Endothelial cell of umbilical vein (primary cell): ENCODE results near the gene PTPRD. TPM values are rescaled to one million over a fixed set of nuclear protein-coding genes. Genes with fewer than 3 reads are reported as not detected.

Source experiments
- BruUV-seq: library from RNA; stranded (reverse); fragments of 400-500 nt; replicated peaks from 2 replicates; lab custom pipeline; 2021; lab: Mats Ljungman, UMichigan
- CTCF ChIA-PET: fragments of 300-600, 350-600 bp; sonication (Branson Sonifier 250); formaldehyde crosslinking; loops from one replicate; lab custom pipeline; 2021; ENCODE audit warnings: antibody characterized with exemption, inconsistent platforms; lab: Charles Lee
- POLR2A ChIA-PET: fragments of 300-600, 350-600 bp; sonication (Branson Sonifier 250); formaldehyde crosslinking; loops from one replicate; lab custom pipeline; 2021; ENCODE audit warnings: antibody characterized with exemption, inconsistent platforms; lab: Charles Lee
- DNase-seq: peaks from one replicate; pipeline ENCODE4 v3.0.0-alpha.2; 2011; ENCODE audit warnings: low read depth, low spot score
- FAIRE-seq: peaks from 2 replicates; lab custom pipeline; 2011; peaks lifted over from hg19 to GRCh38; lab: Jason Lieb, UNC
- H2AFZ ChIP-seq: 2 replicates; pipeline ENCODE4 v1.6.0; 2012; ENCODE audit warnings: low read depth, low read length, control low read depth, inconsistent platforms
- H3K27ac ChIP-seq: 2 replicates; pipeline ENCODE4 v1.5.1; 2011; ENCODE audit warnings: low read depth, mild to moderate bottlenecking, control low read depth, low read length, moderate library complexity; ENCODE audit not compliant: insufficient read depth
- H3K27me3 ChIP-seq, 2 experiments: 2 replicates each; pipeline versions ENCODE4 v1.6.0 to v1.6.1; 2011; ENCODE audit warnings: low read length in 2 of 2, mixed read lengths in 1 of 2; ENCODE audit not compliant: control insufficient read depth in 2 of 2, insufficient read depth in 2 of 2
- H3K36me3 ChIP-seq, 2 experiments: 2 replicates in 1 of 2; 3 replicates in 1 of 2; pipeline ENCODE4 v1.5.1; 2011; ENCODE audit warnings: low read length in 2 of 2, mild to moderate bottlenecking in 1 of 2, moderate library complexity in 1 of 2; ENCODE audit not compliant: control insufficient read depth in 2 of 2, insufficient read depth in 2 of 2; ENCODE audit errors: extremely low read depth in 1 of 2
- H3K4me1 ChIP-seq: 3 replicates; pipeline ENCODE4 v1.5.1; 2011; ENCODE audit warnings: mild to moderate bottlenecking, low read length; ENCODE audit not compliant: control insufficient read depth, insufficient read depth; ENCODE audit errors: extremely low read depth
- H3K4me2 ChIP-seq: 2 replicates; pipeline ENCODE4 v1.6.1; 2011; ENCODE audit warnings: low read length, control low read depth, mixed read lengths; ENCODE audit not compliant: insufficient read depth
- H3K4me3 ChIP-seq, 3 experiments: fragments of 200-600 bp in 1 of 3; sonication (generic), shearing (Covaris generic) in 1 of 3; replicated peaks in 1 of 3; 2 replicates each; pipeline ENCODE4 v1.5.1; 2011 to 2016; ENCODE audit warnings: control low read depth in 3 of 3, low read length in 3 of 3, mild to moderate bottlenecking in 2 of 3, inconsistent platforms in 1 of 3, low read depth in 1 of 3, moderate library complexity in 1 of 3; ENCODE audit not compliant: insufficient read depth in 1 of 3
- H3K79me2 ChIP-seq: 2 replicates; pipeline ENCODE4 v1.6.0; 2012; ENCODE audit warnings: low read length, inconsistent platforms; ENCODE audit not compliant: control insufficient read depth, insufficient read depth
- H3K9ac ChIP-seq: replicated peaks from 2 replicates; pipeline ENCODE3; 2011; ENCODE audit warnings: low read length, control low read depth; ENCODE audit not compliant: insufficient read depth; ENCODE audit errors: extremely low read depth
- H3K9me1 ChIP-seq: replicated peaks from 3 replicates; pipeline ENCODE4 v1.6.0; 2011; ENCODE audit warnings: mild to moderate bottlenecking, low read length; ENCODE audit not compliant: control insufficient read depth, insufficient read depth; ENCODE audit errors: extremely low read depth
- H3K9me3 ChIP-seq: replicated peaks from 2 replicates; pipeline ENCODE4 v1.5.1; 2012; ENCODE audit warnings: low read length, inconsistent platforms; ENCODE audit not compliant: control insufficient read depth, insufficient read depth
- H4K20me1 ChIP-seq: replicated peaks from 2 replicates; pipeline ENCODE3; 2011; ENCODE audit warnings: mild to moderate bottlenecking, low read length; ENCODE audit not compliant: control insufficient read depth, insufficient read depth; ENCODE audit errors: extremely low read depth
- EZH2 ChIP-seq: IDR thresholded peaks from 2 replicates; pipeline ENCODE4 v1.6.1; 2012; ENCODE audit warnings: borderline replicate concordance, low read depth, mild to moderate bottlenecking, moderate library complexity, low read length, inconsistent platforms; ENCODE audit not compliant: severe bottlenecking
- GATA2 ChIP-seq: IDR thresholded peaks from 2 replicates; pipeline ENCODE4 v1.7.0; 2011; ENCODE audit warnings: low read depth, mild to moderate bottlenecking, moderate library complexity, mixed read lengths, low read length; ENCODE audit not compliant: insufficient read length, insufficient read depth
- MYC ChIP-seq: IDR thresholded peaks from one replicate; pipeline ENCODE4 v1.6.1; 2011; ENCODE audit warnings: mild to moderate bottlenecking, low read depth, low read length
- dilution Hi-C: fragments of 300-500 bp; cut with MboI; formaldehyde crosslinking; loops from one replicate; pipeline ENCODE4 v1.15.0; 2019; ENCODE audit warnings: low sequenced_read_pairs; ENCODE audit not compliant: extremely low pct_ligation_motif_present
- intact Hi-C: fragments of 100-400 bp; cut with micrococcal nuclease; formaldehyde crosslinking; loops from one replicate; pipeline ENCODE4 v1.10.0; 2022
- polyA plus RNA-seq, 4 experiments: library from polyadenylated mRNA; depleted of rRNA in 3 of 4; stranded (reverse) in 3 of 4; unstranded in 1 of 4; fragments of >200 nt; gene quantifications; 2 replicates each; pipeline versions ENCODE4 v1.2.1 to v1.2.3, GENCODE V29; 2011 to 2012; ENCODE audit warnings: missing spikeins in 1 of 4
- total RNA-seq: library from RNA; stranded (reverse); gene quantifications from 2 replicates; pipeline ENCODE4 v1.2.3, GENCODE V29; 2021
- TF ChIP-seq, protein P1 (sequence below): IDR thresholded peaks from 2 replicates; pipeline ENCODE4 v1.6.1; 2011; ENCODE audit not compliant: insufficient read depth, insufficient read length
- TF ChIP-seq, protein P2 (sequence below), 2 donors: IDR thresholded peaks; 1 replicate in 1 of 2; 2 replicates in 1 of 2; pipeline ENCODE4 v1.5.1; 2011; ENCODE audit warnings: low read length in 2 of 2, mild to moderate bottlenecking in 2 of 2, moderate library complexity in 2 of 2, control low read depth in 1 of 2, inconsistent platforms in 1 of 2, low read depth in 1 of 2; ENCODE audit not compliant: insufficient read depth in 1 of 2; ENCODE audit errors: extremely low read depth in 1 of 2

PTPRD gene
- total and polyA plus RNA-seq, 2 donors (not counting 3 experiments of a cell fraction or from before 2014, with no cell fraction given): 5.5 to 5.7 TPM

DNA sequence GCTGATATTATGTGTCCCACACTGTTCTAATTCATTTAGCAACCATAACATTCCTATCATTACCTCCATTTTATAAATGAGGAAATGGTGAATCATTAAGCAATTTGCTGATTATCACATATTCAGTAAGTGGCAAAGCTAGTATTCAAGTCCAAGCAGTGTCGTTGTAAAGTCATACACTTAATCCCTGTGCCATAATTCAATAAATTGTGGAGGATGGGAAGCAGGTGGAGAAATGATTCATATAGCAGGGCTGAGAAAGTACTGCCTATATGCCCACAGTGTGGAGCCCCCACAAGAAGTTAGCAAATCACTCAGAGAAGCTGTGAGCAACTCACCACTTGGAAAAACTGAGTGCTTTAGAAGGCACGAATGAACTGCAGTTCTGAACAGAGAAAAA lies 691.0 kb downstream of the PTPRD start:
- no peaks in the 10 kb centered on the region for H3K79me2 ChIP-seq
- no peak for DNase-seq
- H2AFZ ChIP-seq: no peak overlapping the region
- H3K4me1 ChIP-seq: no peaks in the 10 kb centered on the region
- TF ChIP-seq GATA2 (no peak), EZH2 (no peak), MYC (no peak)
- TF ChIP-seq, protein P1, sequence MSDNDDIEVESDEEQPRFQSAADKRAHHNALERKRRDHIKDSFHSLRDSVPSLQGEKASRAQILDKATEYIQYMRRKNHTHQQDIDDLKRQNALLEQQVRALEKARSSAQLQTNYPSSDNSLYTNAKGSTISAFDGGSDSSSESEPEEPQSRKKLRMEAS: no peak
- TF ChIP-seq, protein P2, sequence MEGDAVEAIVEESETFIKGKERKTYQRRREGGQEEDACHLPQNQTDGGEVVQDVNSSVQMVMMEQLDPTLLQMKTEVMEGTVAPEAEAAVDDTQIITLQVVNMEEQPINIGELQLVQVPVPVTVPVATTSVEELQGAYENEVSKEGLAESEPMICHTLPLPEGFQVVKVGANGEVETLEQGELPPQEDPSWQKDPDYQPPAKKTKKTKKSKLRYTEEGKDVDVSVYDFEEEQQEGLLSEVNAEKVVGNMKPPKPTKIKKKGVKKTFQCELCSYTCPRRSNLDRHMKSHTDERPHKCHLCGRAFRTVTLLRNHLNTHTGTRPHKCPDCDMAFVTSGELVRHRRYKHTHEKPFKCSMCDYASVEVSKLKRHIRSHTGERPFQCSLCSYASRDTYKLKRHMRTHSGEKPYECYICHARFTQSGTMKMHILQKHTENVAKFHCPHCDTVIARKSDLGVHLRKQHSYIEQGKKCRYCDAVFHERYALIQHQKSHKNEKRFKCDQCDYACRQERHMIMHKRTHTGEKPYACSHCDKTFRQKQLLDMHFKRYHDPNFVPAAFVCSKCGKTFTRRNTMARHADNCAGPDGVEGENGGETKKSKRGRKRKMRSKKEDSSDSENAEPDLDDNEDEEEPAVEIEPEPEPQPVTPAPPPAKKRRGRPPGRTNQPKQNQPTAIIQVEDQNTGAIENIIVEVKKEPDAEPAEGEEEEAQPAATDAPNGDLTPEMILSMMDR (IDR thresholded peaks at IDR 0.05; ENCODE audit: extremely low read depth in 1 of 2, insufficient read depth in 1 of 2, low read depth in 1 of 2, low read length in 2 of 2): no peak
- dilution Hi-C loops (no loop called here), intact Hi-C loops (no loop called here)
- H3K4me3 ChIP-seq: no peak overlapping the region
- no peaks in the 10 kb centered on the region for H3K27me3 ChIP-seq
- H3K9ac ChIP-seq: no peak overlapping the region
- no peak overlapping the region for H3K4me2 ChIP-seq
- ChIA-PET POLR2A (no interaction called here), CTCF (interaction anchor here (1.1 to 5.4 kb wide), 3 partner anchors 10 to 130 kb away, joined by 3 to 44 read pairs (median 3); no protein-coding TSS in a partner anchor)
- no peaks in the 10 kb centered on the region for H3K36me3 ChIP-seq
- H3K9me1 ChIP-seq: no peaks in the 10 kb centered on the region
- BruUV-seq: no TSS peak
- H3K9me3 ChIP-seq: no peaks in the 10 kb centered on the region
- no peaks in the 10 kb centered on the region for H4K20me1 ChIP-seq
- no peak overlapping the region for H3K27ac ChIP-seq
- no peak for FAIRE-seq
